Ascending aorta (tissue), 2 donors: ENCODE measurements around the gene MAGEB17. TPM values are rescaled to one million over a fixed set of nuclear protein-coding genes. Genes with fewer than 3 reads are reported as not detected.

Experiments
- DNase-seq, 2 donors: peaks; one replicate each; pipeline ENCODE4 v3.0.0-alpha.2; 2019; ENCODE audit warnings: low spot score in 2 of 2
- H3K27ac ChIP-seq, 2 donors: fragments of 200-600 bp; sonication (generic); one replicate each; pipeline ENCODE4 v1.5.1; 2016 to 2017; ENCODE audit warnings: mild to moderate bottlenecking in 1 of 2
- H3K27me3 ChIP-seq: fragments of 200-600 bp; sonication (generic); one replicate; pipeline ENCODE4 v1.5.1; 2017
- H3K36me3 ChIP-seq, 2 donors: fragments of 200-600 bp; sonication (generic); one replicate each; pipeline ENCODE4 v1.5.1; 2016
- H3K4me1 ChIP-seq, 2 donors: fragments of 200-600 bp; sonication (generic); one replicate each; pipeline ENCODE4 v1.5.1; 2016 to 2017; ENCODE audit warnings: mild to moderate bottlenecking in 1 of 2
- H3K4me3 ChIP-seq, 2 donors: fragments of 200-600 bp; sonication (generic); one replicate each; pipeline ENCODE4 v1.5.1; 2016 to 2017; ENCODE audit warnings: mild to moderate bottlenecking in 1 of 2
- H3K9me3 ChIP-seq, 2 donors: fragments of 200-600 bp; sonication (generic); one replicate each; pipeline ENCODE4 v1.5.1; 2016
- CTCF ChIP-seq, 3 experiments: fragments of 200-600 bp in 2 of 3; fragments of 450-650 bp in 1 of 3; sonication (generic) in 2 of 3; IDR thresholded peaks; one replicate each; pipeline ENCODE4 v1.5.1; 2016 to 2019; ENCODE audit warnings: antibody characterized with exemption in 3 of 3, mild to moderate bottlenecking in 1 of 3, moderate library complexity in 1 of 3
- intact Hi-C: fragments of 100-400 bp; cut with DNase I; formaldehyde crosslinking; loops from one replicate; pipeline ENCODE4 v1.15.1; 2023
- total RNA-seq: library from RNA; depleted of rRNA; stranded (reverse); fragments of >200 nt; gene quantifications from one replicate; pipeline ENCODE4 v1.1.0, GENCODE V29; 2016

The MAGEB17 gene
- total RNA-seq, 1 donor from 2014 or later = not detected

GRCh38 chrX:16138108-16138427, 29.2 kb upstream of the MAGEB17 start:
- Histone ChIP-seq H3K4me1 (no peaks in the 10 kb centered on the region), H3K36me3 (no peaks in the 10 kb centered on the region), H3K27ac (no peak overlapping the region), H3K9me3 (no peaks in the 10 kb centered on the region), H3K27me3 (no peaks in the 10 kb centered on the region), H3K4me3 (no peak overlapping the region)
- TF ChIP-seq CTCF (IDR thresholded peaks at IDR 0.05) = no peak
- no peak for DNase-seq
- intact Hi-C loops = no loop called here

- no peak for TF ChIP-seq CTCF (IDR thresholded peaks at IDR 0.05)
- H3K9me3 ChIP-seq = no peaks in the 10 kb centered on the region
- H3K27ac ChIP-seq = no peak overlapping the region
- no peaks in the 10 kb centered on the region for H3K4me1 ChIP-seq
- no peaks in the 10 kb centered on the region for H3K36me3 ChIP-seq
- H3K4me3 ChIP-seq = no peak overlapping the region
- intact Hi-C loops = no loop called here
- no peaks in the 10 kb centered on the region for H3K27me3 ChIP-seq
- no peak for DNase-seq
Observed at GRCh38 chrX:16140448-16140847, 26.8 kb upstream of the MAGEB17 start.

GRCh38 chrX:16140983-16141382, 26.3 kb upstream of the MAGEB17 start:
- intact Hi-C loops = no loop called here
- H3K4me1 ChIP-seq = no peaks in the 10 kb centered on the region
- no peak overlapping the region for H3K4me3 ChIP-seq
- no peak for TF ChIP-seq CTCF (IDR thresholded peaks at IDR 0.05)
- H3K36me3 ChIP-seq = no peaks in the 10 kb centered on the region
- H3K27me3 ChIP-seq = no peaks in the 10 kb centered on the region
- H3K9me3 ChIP-seq = no peaks in the 10 kb centered on the region
- H3K27ac ChIP-seq = no peak overlapping the region
- no peak for DNase-seq

- no peaks in the 10 kb centered on the region for H3K36me3 ChIP-seq
- no peak for DNase-seq
- H3K27me3 ChIP-seq = no peaks in the 10 kb centered on the region
- TF ChIP-seq CTCF (IDR thresholded peaks at IDR 0.05) = no peak
- H3K4me1 ChIP-seq = no peaks in the 10 kb centered on the region
- no peak overlapping the region for H3K4me3 ChIP-seq
- no peaks in the 10 kb centered on the region for H3K9me3 ChIP-seq
- no peak overlapping the region for H3K27ac ChIP-seq
- intact Hi-C loops = no loop called here
Observed at GRCh38 chrX:16141422-16142245, 25.6 kb upstream of the MAGEB17 start.

- no peaks in the 10 kb centered on the region for H3K9me3 ChIP-seq
- no peak for TF ChIP-seq CTCF (IDR thresholded peaks at IDR 0.05)
- no peaks in the 10 kb centered on the region for H3K27me3 ChIP-seq
- no peak for DNase-seq
- intact Hi-C loops = no loop called here
- no peak overlapping the region for H3K27ac ChIP-seq
- no peaks in the 10 kb centered on the region for H3K4me1 ChIP-seq
- H3K4me3 ChIP-seq = no peak overlapping the region
- H3K36me3 ChIP-seq = no peaks in the 10 kb centered on the region
Observed at GRCh38 chrX:16142246-16142558, 25.1 kb upstream of the MAGEB17 start.

GRCh38 chrX:16143968-16144367, 23.3 kb upstream of the MAGEB17 start:
- Histone ChIP-seq H3K9me3 (no peaks in the 10 kb centered on the region), H3K27ac (no peak overlapping the region), H3K36me3 (no peaks in the 10 kb centered on the region), H3K4me3 (no peak overlapping the region), H3K27me3 (no peaks in the 10 kb centered on the region), H3K4me1 (no peaks in the 10 kb centered on the region)
- no peak for DNase-seq
- TF ChIP-seq CTCF (IDR thresholded peaks at IDR 0.05) = no peak
- intact Hi-C loops = no loop called here
